Cardiac muscle cell (in vitro differentiated cells and primary cell): ENCODE measurements around the gene USP28. TPM values are rescaled to one million over a fixed set of nuclear protein-coding genes. Genes with fewer than 3 reads are reported as not detected.
A peak's percentile ranks its signal among the peaks of the same experiment; 100 is the strongest.

ENCODE experiments used
- DNase-seq, 2 donors: peaks; one replicate each; pipeline versions ENCODE4 v3.0.0 to v3.0.0-alpha.2; 2010 to 2017; ENCODE audit warnings: low read depth in 1 of 2, low spot score in 1 of 2
- H3K27ac ChIP-seq: fragments of 200-600 bp; sonication (generic); 2 replicates; pipeline ENCODE4 v1.5.1; 2016
- H3K27me3 ChIP-seq: fragments of 200-600 bp; sonication (generic); 2 replicates; pipeline ENCODE4 v1.6.0; 2016; ENCODE audit warnings: control low read depth
- H3K36me3 ChIP-seq: fragments of 200-600 bp; sonication (generic); 2 replicates; pipeline ENCODE4 v1.5.1; 2016; ENCODE audit warnings: control low read depth
- H3K4me1 ChIP-seq: fragments of 200-600 bp; sonication (generic); 2 replicates; pipeline ENCODE4 v1.8.1; 2017; ENCODE audit warnings: low read depth, mild to moderate bottlenecking, mixed run types
- H3K4me3 ChIP-seq: fragments of 200-600 bp; sonication (generic); 2 replicates; pipeline ENCODE4 v1.5.1; 2016; ENCODE audit warnings: mild to moderate bottlenecking
- H3K9me3 ChIP-seq: fragments of 200-600 bp; sonication (generic); 2 replicates; pipeline ENCODE4 v1.5.1; 2017; ENCODE audit warnings: low read depth, mild to moderate bottlenecking, control low read depth
- polyA plus RNA-seq: library from polyadenylated mRNA; unstranded; fragments of >200 nt; fragmentation: Nextera tagmentation; extraction: Ambion mirVana; gene quantifications from 2 replicates; pipeline ENCODE4 v1.2.1, GENCODE V29; 2016
- total RNA-seq: library from RNA; depleted of rRNA; stranded (reverse); fragments of >200 nt; gene quantifications from 2 replicates; pipeline ENCODE4 v1.2.3, GENCODE V29; 2016
- TF ChIP-seq, protein P1 (sequence below): IDR thresholded peaks from 2 replicates; pipeline ENCODE4 v1.5.1; 2012; ENCODE audit warnings: low read depth, mild to moderate bottlenecking, low read length

USP28 gene
- total and polyA plus RNA-seq, 2 experiments from 2014 or later: 99.2 to 148 TPM

DNA sequence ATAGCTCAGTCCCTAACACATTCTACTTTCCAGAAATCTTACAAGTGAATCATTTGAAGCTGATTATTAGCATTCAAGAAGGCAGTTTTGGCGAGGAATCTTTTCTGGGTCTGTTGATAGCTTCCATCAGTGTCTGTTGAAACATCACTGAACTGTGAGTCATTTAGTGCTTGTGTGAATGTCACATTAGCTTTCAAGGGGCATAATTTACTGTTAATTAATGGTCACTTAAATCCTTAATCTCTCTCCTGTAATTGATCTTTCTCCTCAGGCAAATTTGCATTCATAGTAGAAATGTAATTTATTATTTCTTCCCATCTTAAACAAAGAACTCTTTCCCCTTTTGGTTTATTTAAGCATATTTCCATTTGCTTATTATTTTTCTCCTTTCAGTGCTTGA lies 31.8 kb upstream of the USP28 start:
- H3K27me3 ChIP-seq: no peaks in the 10 kb centered on the region
- H3K9me3 ChIP-seq: no peaks in the 10 kb centered on the region
- H3K27ac ChIP-seq: no peak overlapping the region
- H3K36me3 ChIP-seq: no peaks in the 10 kb centered on the region
- no peak overlapping the region for H3K4me3 ChIP-seq
- DNase-seq: no peak
- TF ChIP-seq, protein P1, sequence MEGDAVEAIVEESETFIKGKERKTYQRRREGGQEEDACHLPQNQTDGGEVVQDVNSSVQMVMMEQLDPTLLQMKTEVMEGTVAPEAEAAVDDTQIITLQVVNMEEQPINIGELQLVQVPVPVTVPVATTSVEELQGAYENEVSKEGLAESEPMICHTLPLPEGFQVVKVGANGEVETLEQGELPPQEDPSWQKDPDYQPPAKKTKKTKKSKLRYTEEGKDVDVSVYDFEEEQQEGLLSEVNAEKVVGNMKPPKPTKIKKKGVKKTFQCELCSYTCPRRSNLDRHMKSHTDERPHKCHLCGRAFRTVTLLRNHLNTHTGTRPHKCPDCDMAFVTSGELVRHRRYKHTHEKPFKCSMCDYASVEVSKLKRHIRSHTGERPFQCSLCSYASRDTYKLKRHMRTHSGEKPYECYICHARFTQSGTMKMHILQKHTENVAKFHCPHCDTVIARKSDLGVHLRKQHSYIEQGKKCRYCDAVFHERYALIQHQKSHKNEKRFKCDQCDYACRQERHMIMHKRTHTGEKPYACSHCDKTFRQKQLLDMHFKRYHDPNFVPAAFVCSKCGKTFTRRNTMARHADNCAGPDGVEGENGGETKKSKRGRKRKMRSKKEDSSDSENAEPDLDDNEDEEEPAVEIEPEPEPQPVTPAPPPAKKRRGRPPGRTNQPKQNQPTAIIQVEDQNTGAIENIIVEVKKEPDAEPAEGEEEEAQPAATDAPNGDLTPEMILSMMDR: no peak
- peaks cover 10% of the 10 kb centered on the region for H3K4me1 ChIP-seq

DNA sequence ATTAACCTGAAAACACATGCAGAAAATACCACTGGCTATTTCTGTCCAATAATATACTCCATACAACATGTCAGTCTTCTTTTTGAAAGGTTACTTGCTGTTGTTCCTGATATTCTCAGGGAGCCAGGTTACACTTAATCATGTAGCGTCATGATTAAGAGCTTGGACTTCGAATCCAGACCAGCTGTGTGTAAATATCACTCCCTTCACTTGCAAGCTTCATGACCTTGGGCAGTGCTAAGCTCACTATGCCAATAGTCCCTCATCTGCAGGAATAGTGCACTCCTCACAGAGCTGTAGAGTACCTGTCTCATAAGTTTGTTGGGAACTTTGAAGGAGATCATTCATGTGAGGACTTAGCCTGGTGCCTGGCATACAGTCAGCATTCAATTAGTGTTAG lies 31.1 kb upstream of the USP28 start:
- no peaks in the 10 kb centered on the region for H3K9me3 ChIP-seq
- no peak overlapping the region for H3K4me3 ChIP-seq
- TF ChIP-seq, protein P1: no peak
- H3K36me3 ChIP-seq: no peaks in the 10 kb centered on the region
- H3K27ac ChIP-seq: peak overlapping the region; percentile 11
- H3K4me1 ChIP-seq: peaks cover 10% of the 10 kb centered on the region
- DNase-seq: no peak
- H3K27me3 ChIP-seq: no peaks in the 10 kb centered on the region

DNA sequence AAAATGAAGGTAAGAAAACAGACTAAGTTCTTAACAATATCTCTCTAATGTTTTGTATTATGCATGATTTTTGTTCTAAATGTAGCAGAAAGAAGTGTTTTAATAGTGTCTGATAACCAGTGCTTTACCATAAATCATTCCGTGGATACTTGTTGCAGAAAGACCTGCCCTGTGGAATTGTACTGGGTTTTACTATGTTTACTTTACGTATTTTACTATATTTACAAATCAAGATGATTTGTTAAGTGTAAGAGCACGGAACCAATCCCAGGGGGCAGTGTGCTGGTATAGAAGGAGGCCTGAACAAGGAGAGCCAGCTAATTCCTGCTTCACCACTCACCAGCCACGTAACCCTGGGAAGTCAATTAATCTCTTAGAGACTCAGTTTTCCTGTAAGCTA lies 30.7 kb upstream of the USP28 start:
- Histone ChIP-seq H3K27me3 (no peaks in the 10 kb centered on the region), H3K4me1 (peaks cover 10% of the 10 kb centered on the region), H3K27ac (peak overlapping the region; percentile 11), H3K9me3 (no peaks in the 10 kb centered on the region), H3K36me3 (no peaks in the 10 kb centered on the region), H3K4me3 (no peak overlapping the region)
- peak; percentile 17 to 65 for DNase-seq
- TF ChIP-seq, protein P1: peak; percentile 12

DNA sequence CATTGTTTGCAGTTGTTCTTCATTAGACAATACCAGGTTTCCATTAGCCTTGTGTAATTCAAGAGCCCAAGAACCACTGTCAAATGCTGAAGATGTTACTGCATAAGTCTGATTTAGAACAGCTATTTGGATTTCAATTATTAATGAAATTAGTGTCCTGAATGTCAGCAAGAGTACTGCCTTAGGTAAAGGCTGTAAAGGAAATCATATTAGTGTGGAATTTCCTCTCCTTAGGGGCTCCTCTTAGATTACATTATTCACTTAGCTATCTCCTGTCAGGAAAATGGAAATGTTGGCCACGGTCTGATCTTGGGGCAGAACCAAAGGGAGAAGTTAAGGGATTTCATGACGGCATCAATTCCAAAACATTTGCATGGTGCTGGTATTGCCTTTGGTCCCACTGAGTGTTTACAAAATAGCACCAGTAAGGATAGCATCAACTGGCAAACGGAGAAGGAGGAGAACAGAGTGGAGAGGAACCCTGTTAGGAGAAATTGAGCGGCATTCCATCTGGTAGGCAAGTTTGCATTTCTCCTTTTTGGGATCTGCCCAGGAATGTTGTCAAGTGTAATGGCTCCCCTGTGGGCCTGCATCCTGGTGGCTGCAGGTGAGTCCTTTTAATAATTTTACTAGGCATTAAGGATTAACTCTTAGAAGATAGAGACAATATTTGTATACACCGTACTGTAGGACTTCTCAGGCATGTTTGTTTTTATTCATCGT lies 29.2 kb upstream of the USP28 start, which contains the start of gene HTR3B:
Gene HTR3B, plus strand, starts transcription at position 418 of the 723 bp plus-strand sequence. Its CDS starts 138 bp downstream, at position 556.
- Histone ChIP-seq H3K36me3 (no peaks in the 10 kb centered on the region), H3K4me1 (peaks cover 10% of the 10 kb centered on the region), H3K27ac (no peak within 1 kb of the TSS), H3K9me3 (no peaks in the 10 kb centered on the region), H3K4me3 (no peak within 1 kb of the TSS), H3K27me3 (no peaks in the 10 kb centered on the region)
- DNase-seq: no peak
- TF ChIP-seq, protein P1: no peak

DNA sequence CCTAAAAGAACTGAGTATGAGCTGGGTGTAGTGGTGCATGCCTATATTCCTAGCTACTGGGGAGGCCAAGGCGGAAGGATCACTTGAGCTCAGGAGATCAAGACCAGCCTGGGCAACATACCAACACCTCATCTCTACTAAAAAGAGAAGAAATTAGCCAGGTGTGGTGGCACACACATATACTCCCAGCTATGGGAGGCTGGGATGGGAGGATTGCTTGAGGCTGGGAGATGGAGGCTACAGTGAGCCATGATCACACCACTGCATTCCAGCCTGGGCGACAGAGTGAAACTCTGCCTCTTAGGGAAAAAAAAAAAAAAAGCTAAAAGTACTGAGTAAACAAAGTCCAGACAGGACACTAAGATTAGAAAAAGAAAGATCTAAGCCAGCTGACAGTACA lies 25.8 kb upstream of the USP28 start:
- Histone ChIP-seq H3K4me1 (peaks cover 12% of the 10 kb centered on the region), H3K36me3 (no peaks in the 10 kb centered on the region), H3K9me3 (no peaks in the 10 kb centered on the region), H3K4me3 (no peak overlapping the region), H3K27me3 (no peaks in the 10 kb centered on the region), H3K27ac (no peak overlapping the region)
- no peak for DNase-seq
- TF ChIP-seq, protein P1: no peak
